GM12891 (cell line): ENCODE results near the gene IFNA17.
"Not testable (repeated sequence)": the region's sequence is repeated elsewhere in the genome, so short reads cannot be mapped to it uniquely, and the experiment has no call there.

ENCODE experiments used
- DNase-seq: peaks from one replicate; pipeline ENCODE4 v3.0.0; 2011; ENCODE audit warnings: low spot score; ENCODE audit not compliant: insufficient read length
- FAIRE-seq: peaks from 2 replicates; lab custom pipeline; 2011; peaks lifted over from hg19 to GRCh38; lab: Jason Lieb, UNC
- PAX5 ChIP-seq: IDR thresholded peaks from 2 replicates; pipeline ENCODE4 v1.6.1; 2011; ENCODE audit warnings: low read length, moderate library complexity, mild to moderate bottlenecking; ENCODE audit not compliant: insufficient read depth, severe bottlenecking
- POLR2A ChIP-seq: IDR thresholded peaks from 2 replicates; pipeline ENCODE4 v1.6.1; 2011; ENCODE audit warnings: low read depth, low read length, control low read depth
- POLR2AphosphoS5 ChIP-seq: IDR thresholded peaks from 2 replicates; pipeline ENCODE4 v1.6.1; 2011; ENCODE audit warnings: low read depth, low read length, control low read depth
- POU2F2 ChIP-seq: IDR thresholded peaks from 2 replicates; pipeline ENCODE4 v1.6.1; 2011; ENCODE audit warnings: low read depth, mild to moderate bottlenecking, control low read depth, low read length, moderate library complexity
- SPI1 ChIP-seq: IDR thresholded peaks from 2 replicates; pipeline ENCODE4 v1.6.1; 2011; ENCODE audit warnings: low read depth, low read length, control low read depth
- TAF1 ChIP-seq: IDR thresholded peaks from 2 replicates; pipeline ENCODE4 v1.6.1; 2011; ENCODE audit warnings: low read depth, low read length, control low read depth

The IFNA17 gene

GRCh38 chr9:21244836-21245235 is 16.8 kb upstream of the IFNA17 start:
- DNase-seq (no peak), FAIRE-seq (no peak)
- TF ChIP-seq SPI1: peak; percentile 46
- no peak for TF ChIP-seq TAF1
- TF ChIP-seq POLR2AphosphoS5: no peak

- no peak for DNase-seq
- TF ChIP-seq SPI1 (no peak), TAF1 (no peak), POLR2A (no peak), PAX5 (no peak), POU2F2 (no peak), POLR2AphosphoS5 (no peak)
- FAIRE-seq: peak; percentile 45
Measured at GRCh38 chr9:21239911-21240310, 11.9 kb upstream of the IFNA17 start, which contains the start of gene IFNA14. Gene IFNA14 (minus strand): TSS chr9:21240005. CDS start chr9:21239935, 70 bp downstream.

GRCh38 chr9:21236360-21236714 is 8.3 kb upstream of the IFNA17 start:
- not testable (repeated sequence) for DNase-seq, FAIRE-seq

- peak; percentile 69 for FAIRE-seq
- not testable (repeated sequence) for DNase-seq
Measured at GRCh38 chr9:21235468-21236359, 7.7 kb upstream of the IFNA17 start.

- FAIRE-seq (no peak), DNase-seq (no peak)
- no peak for TF ChIP-seq PAX5
- no peak for TF ChIP-seq POLR2AphosphoS5
- TF ChIP-seq SPI1: no peak
- TF ChIP-seq POLR2A: no peak
- no peak for TF ChIP-seq POU2F2
- no peak for TF ChIP-seq TAF1
Measured at GRCh38 chr9:21234153-21234687, 6.2 kb upstream of the IFNA17 start.

GRCh38 chr9:21233258-21233657 is 5.2 kb upstream of the IFNA17 start:
- TF ChIP-seq PAX5 (no peak), SPI1 (no peak), POLR2A (no peak)
- no peak for DNase-seq
- no peak for FAIRE-seq

- DNase-seq, FAIRE-seq: not testable (repeated sequence)
Measured at GRCh38 chr9:21217211-21217610, 10.8 kb downstream of the IFNA17 start, which contains the start of gene IFNA16. Gene IFNA16 (minus strand): TSS chr9:21217311. CDS start chr9:21217305, 6 bp downstream.

GRCh38 chr9:21213411-21214326 is 14.4 kb downstream of the IFNA17 start:
- FAIRE-seq, DNase-seq: not testable (repeated sequence)

- not testable (repeated sequence) for FAIRE-seq, DNase-seq
Measured at GRCh38 chr9:21212160-21212559, 15.9 kb downstream of the IFNA17 start.

GRCh38 chr9:21210782-21211181 is 17.2 kb downstream of the IFNA17 start:
- DNase-seq, FAIRE-seq: not testable (repeated sequence)

GRCh38 chr9:21210311-21210710 is 17.7 kb downstream of the IFNA17 start:
- FAIRE-seq (no peak), DNase-seq (no peak)
- TF ChIP-seq PAX5 (no peak), SPI1 (no peak), TAF1 (no peak), POLR2A (no peak), POLR2AphosphoS5 (no peak), POU2F2 (no peak)

GRCh38 chr9:21207043-21207442 is 21.0 kb downstream of the IFNA17 start, which contains the start of gene IFNA10:
Gene IFNA10 (minus strand): TSS chr9:21207143. CDS start chr9:21207097, 46 bp downstream.
- not testable (repeated sequence) for FAIRE-seq, DNase-seq
